Stomach (tissue), 4 donors: ENCODE data around the gene HSPG2.

Experiments used
- EP300 ChIP-seq: sonication (generic); formaldehyde crosslinking; IDR thresholded peaks from one replicate; pipeline ENCODE4 v1.6.1; 2017; ENCODE audit warnings: antibody characterized with exemption
- POLR2A ChIP-seq, 4 donors: fragments of 450-650 bp; IDR thresholded peaks; one replicate each; pipeline ENCODE4 v1.6.1; 2016; ENCODE audit warnings: antibody characterized with exemption in 4 of 4, control low read depth in 2 of 4, mild to moderate bottlenecking in 1 of 4, moderate library complexity in 1 of 4

DNA sequence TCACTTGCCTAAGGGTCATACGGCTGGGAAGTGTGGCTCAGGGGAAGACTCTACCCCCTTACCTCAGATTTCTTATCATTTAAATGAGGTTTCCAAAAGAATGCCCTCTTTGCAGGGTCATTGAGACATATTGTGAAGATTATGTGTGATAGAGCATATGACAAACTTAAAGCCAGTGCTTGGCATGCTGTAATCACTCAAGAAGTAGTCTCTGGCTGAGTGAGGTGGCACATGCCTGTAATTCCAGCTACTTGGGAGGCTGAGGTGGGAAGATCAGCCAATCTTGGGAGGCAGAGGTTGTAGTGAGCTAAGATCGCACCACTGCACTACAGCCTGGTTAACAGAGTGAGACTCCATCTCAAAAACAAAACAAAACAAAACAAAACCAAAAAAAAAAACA, 132.6 kb downstream of the HSPG2 start:
- TF ChIP-seq POLR2A (IDR thresholded peaks at IDR 0.05): no peak
- no peak for TF ChIP-seq EP300
